Measurements from ENCODE around the gene S100A3. TPM values are rescaled to one million over a fixed set of nuclear protein-coding genes. Genes with fewer than 3 reads are reported as not detected.

S100A3 gene
- total RNA-seq, 2 donors from 2014 or later, result not detected

- no peak overlapping the region for H3K27ac ChIP-seq
- no peaks in the 10 kb centered on the region for H3K27me3 ChIP-seq
- WGBS, 2 donors, result 57 to 66% methylated on average over 7 of the region's 7 CpGs
- no peaks in the 10 kb centered on the region for H3K9me3 ChIP-seq
- H3K4me1 ChIP-seq, result peaks cover 27% of the 10 kb centered on the region
- intact Hi-C loops (cut with DNase I), result loop anchor here (5.0 kb wide), 1 partner anchor 64 kb away; no protein-coding TSS in a partner anchor
- TF ChIP-seq CTCF (IDR thresholded peaks at IDR 0.05), result no peak
- no peak for TF ChIP-seq POLR2A (IDR thresholded peaks at IDR 0.05)
- no peaks in the 10 kb centered on the region for H3K36me3 ChIP-seq (replicated peaks in 1 of 2; ENCODE audit: insufficient read depth in 1 of 2, low read depth in 2 of 2)
- H3K4me3 ChIP-seq, result no peak overlapping the region
- no peak for ATAC-seq
- DNase-seq, result no peak
Measured at GRCh38 chr1:153571706-153572105, 22.6 kb upstream of the S100A3 start.

GRCh38 chr1:153570874-153571273 lies 21.8 kb upstream of the S100A3 start:
- no peak for ATAC-seq
- no peak overlapping the region for H3K27ac ChIP-seq
- peaks cover 34% of the 10 kb centered on the region for H3K4me1 ChIP-seq
- intact Hi-C loops (cut with DNase I), result loop anchor here (5.0 kb wide), 1 partner anchor 64 kb away; no protein-coding TSS in a partner anchor
- TF ChIP-seq CTCF (IDR thresholded peaks at IDR 0.05) (no peak), POLR2A (IDR thresholded peaks at IDR 0.05) (no peak)
- H3K4me3 ChIP-seq, result no peak overlapping the region
- H3K36me3 ChIP-seq (replicated peaks in 1 of 2; ENCODE audit: insufficient read depth in 1 of 2, low read depth in 2 of 2), result no peaks in the 10 kb centered on the region
- H3K9me3 ChIP-seq, result no peaks in the 10 kb centered on the region
- 53 to 65% methylated on average over 5 of the region's 5 CpGs for WGBS, 2 donors
- no peak for DNase-seq
- no peaks in the 10 kb centered on the region for H3K27me3 ChIP-seq

DNA sequence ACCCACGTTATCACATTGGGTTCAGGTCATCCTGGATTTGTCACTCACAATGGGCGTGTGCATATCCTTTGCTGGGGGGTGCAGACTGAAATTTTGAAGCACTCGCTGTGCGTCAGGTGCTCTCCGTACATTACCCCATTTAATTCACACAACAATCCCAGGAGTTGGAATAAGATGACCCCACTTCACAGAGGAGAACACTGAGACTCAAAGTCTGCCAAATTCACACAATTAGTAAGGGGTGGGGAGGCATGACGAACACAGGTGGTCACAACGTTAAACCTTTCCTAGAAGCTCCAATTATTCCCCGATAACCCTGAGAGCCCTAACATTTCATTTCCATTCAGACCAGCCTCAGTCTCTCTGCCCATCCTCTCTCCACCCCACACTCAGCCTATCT lies 20.4 kb upstream of the S100A3 start:
- no peak for ATAC-seq
- Histone ChIP-seq H3K9me3 (no peaks in the 10 kb centered on the region), H3K4me1 (peaks cover 40% of the 10 kb centered on the region), H3K36me3 (replicated peaks in 1 of 2; ENCODE audit: insufficient read depth in 1 of 2, low read depth in 2 of 2) (no peaks in the 10 kb centered on the region), H3K27ac (no peak overlapping the region), H3K27me3 (no peaks in the 10 kb centered on the region), H3K4me3 (no peak overlapping the region)
- 59% methylated on average over 8 of the region's 8 CpGs for WGBS, 2 donors
- intact Hi-C loops (cut with DNase I), result loop anchor here (5.0 kb wide), 1 partner anchor 42 kb away; no protein-coding TSS in a partner anchor
- no peak for DNase-seq
- TF ChIP-seq POLR2A (IDR thresholded peaks at IDR 0.05) (no peak), CTCF (IDR thresholded peaks at IDR 0.05) (no peak)

GRCh38 chr1:153568367-153569099 lies 19.5 kb upstream of the S100A3 start:
- H3K27me3 ChIP-seq, result no peaks in the 10 kb centered on the region
- peaks cover 40% of the 10 kb centered on the region for H3K4me1 ChIP-seq
- TF ChIP-seq CTCF (IDR thresholded peaks at IDR 0.05), result peak; percentile 96 to 99 (median 97)
- no peak for TF ChIP-seq POLR2A (IDR thresholded peaks at IDR 0.05)
- no peak overlapping the region for H3K4me3 ChIP-seq
- H3K9me3 ChIP-seq, result no peaks in the 10 kb centered on the region
- intact Hi-C loops (cut with DNase I), result loop anchor here (5.0 kb wide), 1 partner anchor 41 kb away; no protein-coding TSS in a partner anchor
- ATAC-seq, result peak; percentile 57
- no peaks in the 10 kb centered on the region for H3K36me3 ChIP-seq (replicated peaks in 1 of 2; ENCODE audit: insufficient read depth in 1 of 2, low read depth in 2 of 2)
- WGBS, 2 donors, result 4 to 9% methylated on average over 21 to 25 of the region's 25 CpGs
- DNase-seq, result peak; percentile 85 to 90 (median 86)
- H3K27ac ChIP-seq, result peak overlapping the region; percentile 9 to 83 (median 36)
